K562 (cell line): ENCODE measurements around the gene RBP3. TPM values are rescaled to one million over a fixed set of nuclear protein-coding genes. Genes with fewer than 3 reads are reported as not detected.

Experiments
- ATAC-seq: fragments of 200-7000 bp; cut with Tn5 transposase; 3 replicates; pipeline ENCODE4 v1.9.1; 2020; ENCODE audit warnings: moderate library complexity
- BruUV-seq: library from RNA; stranded (reverse); fragments of 400-500 nt; replicated peaks from 2 replicates; lab custom pipeline; 2021; lab: Mats Ljungman, UMichigan
- CTCF ChIA-PET: fragments of 300-600 bp; formaldehyde crosslinking; extraction: SDS; loops from one replicate; lab custom pipeline; 2021; ENCODE audit warnings: low intra/inter-chr PET ratio; lab: Yijun Ruan, JAX
- POLR2A ChIA-PET: fragments of 300-600, 350-650 bp; sonication (Branson Sonifier 250); formaldehyde crosslinking; extraction: SDS; loops from one replicate; lab custom pipeline; 2021; ENCODE audit warnings: antibody characterized with exemption, inconsistent platforms; lab: Yijun Ruan, JAX
- DNase-seq, 4 experiments: peaks; one replicate each; pipeline versions ENCODE4 v3.0.0 to v3.0.0-alpha.2; 2011 to 2018; ENCODE audit warnings: low spot score in 3 of 4, mixed read lengths in 3 of 4; ENCODE audit errors: extremely low read depth in 1 of 4
- FAIRE-seq: peaks from 2 replicates; lab custom pipeline; 2011; peaks lifted over from hg19 to GRCh38; lab: Jason Lieb, UNC
- H2AFZ ChIP-seq: 2 replicates; pipeline ENCODE4 v1.6.0; 2011; ENCODE audit warnings: low read depth, low read length, control low read depth, inconsistent platforms
- H3K27ac ChIP-seq: fragments of 200-600 bp; 3 replicates; pipeline ENCODE4 v1.8.0; 2011; ENCODE audit warnings: low read depth, mild to moderate bottlenecking, control low read depth, inconsistent platforms, low read length, moderate library complexity, mixed read lengths; ENCODE audit errors: extremely low read depth
- H3K27me3 ChIP-seq, 2 experiments: fragments of 300-600 bp in 1 of 2; 2 replicates in 1 of 2; 3 replicates in 1 of 2; pipeline versions ENCODE4 v1.6.0 to v1.8.0; 2011; ENCODE audit warnings: inconsistent platforms in 2 of 2, low read length in 2 of 2, mild to moderate bottlenecking in 1 of 2, mixed read lengths in 1 of 2, moderate library complexity in 1 of 2; ENCODE audit not compliant: control insufficient read depth in 2 of 2, insufficient read depth in 2 of 2
- H3K36me3 ChIP-seq: fragments of 300-600 bp; 3 replicates; pipeline ENCODE4 v1.8.0; 2011; ENCODE audit warnings: mild to moderate bottlenecking, low read length, inconsistent platforms; ENCODE audit not compliant: control insufficient read depth, insufficient read depth
- H3K4me1 ChIP-seq, 2 experiments: fragments of 200-600 bp in 1 of 2; replicated peaks in 1 of 2; 2 replicates in 1 of 2; 3 replicates in 1 of 2; pipeline versions ENCODE4 v1.5.1 to v1.8.0; 2011; ENCODE audit warnings: inconsistent platforms in 2 of 2, low read length in 2 of 2, mild to moderate bottlenecking in 1 of 2, mixed read lengths in 1 of 2, moderate library complexity in 1 of 2; ENCODE audit not compliant: control insufficient read depth in 2 of 2, insufficient read depth in 2 of 2
- H3K4me2 ChIP-seq: 2 replicates; pipeline ENCODE4 v1.6.1; 2011; ENCODE audit warnings: low read length, control low read depth, inconsistent platforms, mixed read lengths; ENCODE audit not compliant: insufficient read depth
- H3K4me3 ChIP-seq: fragments of 200-600 bp; sonication (generic), shearing (Covaris generic); 2 replicates; pipeline ENCODE4 v1.5.1; 2016; ENCODE audit warnings: control low read depth, inconsistent platforms
- H3K79me2 ChIP-seq: fragments of 200-600 bp; 3 replicates; pipeline ENCODE4 v1.8.0; 2011; ENCODE audit warnings: low read length, inconsistent platforms; ENCODE audit not compliant: control insufficient read depth, insufficient read depth
- H3K9ac ChIP-seq, 2 experiments: 2 replicates each; pipeline versions ENCODE4 v1.6.0 to v1.6.1; 2011; ENCODE audit warnings: low read depth in 2 of 2, low read length in 2 of 2, control low read depth in 1 of 2, inconsistent platforms in 1 of 2, mild to moderate bottlenecking in 1 of 2, mixed read lengths in 1 of 2; ENCODE audit not compliant: insufficient read depth in 1 of 2
- H3K9me1 ChIP-seq: one replicate; pipeline ENCODE4 v1.6.0; 2011; ENCODE audit warnings: inconsistent platforms, mild to moderate bottlenecking, low read length, moderate library complexity; ENCODE audit not compliant: control insufficient read depth, insufficient read depth
- H3K9me3 ChIP-seq: replicated peaks from 2 replicates; pipeline ENCODE4 v1.5.1; 2011; ENCODE audit warnings: low read depth, low read length, inconsistent platforms; ENCODE audit not compliant: control insufficient read depth, insufficient read depth
- H4K20me1 ChIP-seq: replicated peaks from 2 replicates; pipeline ENCODE4 v1.6.1; 2011; ENCODE audit warnings: low read length, inconsistent platforms, mixed read lengths; ENCODE audit not compliant: control insufficient read depth, insufficient read depth
- ADNP ChIP-seq: fragments of 200-800 bp; sonication (Bioruptor generic); IDR thresholded peaks from 2 replicates; pipeline ENCODE4 v1.6.1; 2016; ENCODE audit warnings: missing genetic modification characterization, missing compliant biosample characterization
- ARID3B ChIP-seq: fragments of 250-450 bp; sonication (Bioruptor Pico); IDR thresholded peaks from 2 replicates; pipeline ENCODE4 v1.4.0; 2020; ENCODE audit warnings: borderline replicate concordance
- ARID4B ChIP-seq: sonication (generic); formaldehyde crosslinking; IDR thresholded peaks from 2 replicates; pipeline ENCODE4 v1.8.0; 2022; ENCODE audit warnings: mild to moderate bottlenecking, missing genetic modification reagents
- ELF4 ChIP-seq: fragments of 450-650 bp; formaldehyde crosslinking; IDR thresholded peaks from 2 replicates; pipeline ENCODE4 v1.4.0; 2022; ENCODE audit warnings: missing genetic modification characterization
- FOXA1 ChIP-seq: fragments of 450-650 bp; IDR thresholded peaks from 2 replicates; pipeline ENCODE4 v1.6.1; 2016; ENCODE audit warnings: mild to moderate bottlenecking, borderline replicate concordance
- KDM5B ChIP-seq: fragments of 200-600 bp; sonication (generic); IDR thresholded peaks from 2 replicates; pipeline ENCODE4 v1.6.1; 2012; ENCODE audit warnings: low read depth, mild to moderate bottlenecking, moderate library complexity, low read length, control low read depth, inconsistent platforms; ENCODE audit not compliant: insufficient replicate concordance
- NFATC3 ChIP-seq: fragments of 450-650 bp; IDR thresholded peaks from 2 replicates; pipeline ENCODE4 v1.6.1; 2017; ENCODE audit warnings: mild to moderate bottlenecking
- NUFIP1 ChIP-seq: fragments of 450-650 bp; IDR thresholded peaks from 2 replicates; pipeline ENCODE4 v1.6.1; 2018; ENCODE audit not compliant: partially characterized antibody
- POU5F1 ChIP-seq: fragments of 150-350 bp; IDR thresholded peaks from 2 replicates; pipeline ENCODE4 v1.6.1; 2014; ENCODE audit warnings: borderline replicate concordance, low read length, low read depth, mild to moderate bottlenecking; ENCODE audit not compliant: partially characterized antibody
- RBBP5 ChIP-seq: fragments of 200-600 bp; sonication (generic); IDR thresholded peaks from 2 replicates; pipeline ENCODE4 v1.6.1; 2012; ENCODE audit warnings: borderline replicate concordance, mild to moderate bottlenecking, low read length, control low read depth, inconsistent platforms; ENCODE audit not compliant: insufficient read depth, poor library complexity, severe bottlenecking
- TAF15 ChIP-seq: fragments of 200-400 bp; formaldehyde crosslinking; IDR thresholded peaks from 2 replicates; pipeline ENCODE4 v1.6.1; 2017; ENCODE audit warnings: mild to moderate bottlenecking, low read depth, low read length, moderate library complexity
- ZBTB8A ChIP-seq: fragments of 450-650 bp; IDR thresholded peaks from 2 replicates; pipeline ENCODE4 v1.6.1; 2018; ENCODE audit warnings: mild to moderate bottlenecking, moderate library complexity; ENCODE audit not compliant: partially characterized antibody
- ZNF324 ChIP-seq: fragments of 250-450 bp; sonication (Bioruptor Pico); IDR thresholded peaks from 2 replicates; pipeline ENCODE4 v1.4.0; 2020; ENCODE audit warnings: mild to moderate bottlenecking
- ZNF695 ChIP-seq: fragments of 450-650 bp; formaldehyde crosslinking; IDR thresholded peaks from 2 replicates; pipeline ENCODE4 v1.4.0; 2020; ENCODE audit warnings: mild to moderate bottlenecking, moderate library complexity
- WGBS: fragments of 100-300 bp; shearing (Covaris generic); methylation state at CpG from one replicate; pipeline ENCODE4 v1.1.6; 2016; ENCODE audit warnings: low coverage, mixed read lengths; ENCODE audit not compliant: insufficient coverage; ENCODE audit errors: missing lambda C conversion rate; 5-methylcytosine and 5-hydroxymethylcytosine counted together
- in situ Hi-C: fragments of 300-500 bp; cut with MboI; formaldehyde crosslinking; loops from 4 replicates; pipeline ENCODE4 v1.15.0; 2018; ENCODE audit warnings: inconsistent platforms, mixed read lengths
- intact Hi-C: fragments of 100-400 bp; cut with micrococcal nuclease; formaldehyde crosslinking; loops from 2 replicates; pipeline ENCODE4 v1.14.2; 2022
- polyA plus RNA-seq, 8 experiments: library from polyadenylated mRNA; depleted of rRNA in 4 of 8; stranded (reverse) in 5 of 8; unstranded in 3 of 8; fragments of >200 nt; fragmentation: Nextera tagmentation in 2 of 8; fragmentation: Illumina TruSeq in 1 of 8; extraction: Ambion mirVana in 2 of 8; extraction: Trizol in 1 of 8; gene quantifications; 2 replicates each; pipeline versions ENCODE4 v1.2.1 to v1.2.3, GENCODE V29; 2011 to 2014; ENCODE audit warnings: inconsistent platforms in 1 of 8, missing spikeins in 1 of 8
- total RNA-seq, 7 experiments: library from RNA; depleted of rRNA in 6 of 7; stranded (reverse); fragments of >200 nt in 6 of 7; fragmentation: Illumina TruSeq in 2 of 7; extraction: Trizol in 2 of 7; gene quantifications; 2 replicates each; pipeline versions ENCODE4 v1.2.1 to v1.2.3, GENCODE V29; 2011 to 2021; ENCODE audit warnings: low replicate concordance in 1 of 7
- TF ChIP-seq, protein P1 (sequence below), 2 experiments: fragments of 450-650 bp; IDR thresholded peaks; 2 replicates each; pipeline ENCODE4 v1.6.1; 2016

The RBP3 gene
- total and polyA plus RNA-seq, 9 of the 15 experiments (the other 6 are each of a cell fraction or from before 2014, with no cell fraction given): not detected

DNA sequence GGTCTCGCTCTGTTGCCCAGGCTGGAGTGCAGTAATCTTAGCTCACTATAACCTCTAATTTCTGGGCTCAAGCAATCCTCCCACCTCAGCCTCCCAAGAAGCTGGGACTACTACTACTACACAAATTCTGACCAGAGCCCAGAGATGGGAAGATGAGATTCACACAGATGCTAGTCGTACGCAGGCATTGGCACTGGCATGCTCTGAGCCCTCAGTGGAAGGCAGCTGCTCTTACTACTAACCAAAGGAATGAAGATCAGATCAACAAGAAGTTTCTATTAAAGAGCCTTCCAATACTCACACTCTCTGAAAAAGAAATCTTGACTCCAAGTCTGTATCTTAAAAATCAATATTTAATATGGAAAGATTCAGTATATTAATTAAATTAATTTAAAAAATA, 15.2 kb upstream of the RBP3 start:
- Histone ChIP-seq H3K36me3 (no peaks in the 10 kb centered on the region), H4K20me1 (no peaks in the 10 kb centered on the region), H3K4me3 (no peak overlapping the region), H3K9ac (no peak overlapping the region), H3K4me2 (no peak overlapping the region), H3K27me3 (no peaks in the 10 kb centered on the region; a peak in 1 of 5 replicates), H3K79me2 (no peaks in the 10 kb centered on the region), H3K9me3 (no peaks in the 10 kb centered on the region), H3K9me1 (no peaks in the 10 kb centered on the region), H3K4me1 (peaks cover 24 to 34% of the 10 kb centered on the region in 2 experiments), H2AFZ (no peak overlapping the region), H3K27ac (no peak overlapping the region)
- intact Hi-C loops: no loop called here
- 56% methylated on average over 3 of the region's 3 CpGs for WGBS
- ChIA-PET CTCF (no interaction called here), POLR2A (interaction anchor here (0.6 to 2.2 kb wide), 2 partner anchors 10 to 43 kb away, joined by 4 to 11 read pairs; no protein-coding TSS in a partner anchor)
- in situ Hi-C loops: no loop called here
- no peak for ATAC-seq
- no TSS peak for BruUV-seq
- no peak for FAIRE-seq
- no peak for DNase-seq
- no peak for TF ChIP-seq ZNF695 (CRISPR knock-in tag)
- TF ChIP-seq TAF15: no peak
- TF ChIP-seq POU5F1: no peak
- TF ChIP-seq ARID3B (CRISPR knock-in tag): no peak
- TF ChIP-seq NUFIP1: no peak
- TF ChIP-seq ADNP (tag): no peak
- TF ChIP-seq, protein P1, sequence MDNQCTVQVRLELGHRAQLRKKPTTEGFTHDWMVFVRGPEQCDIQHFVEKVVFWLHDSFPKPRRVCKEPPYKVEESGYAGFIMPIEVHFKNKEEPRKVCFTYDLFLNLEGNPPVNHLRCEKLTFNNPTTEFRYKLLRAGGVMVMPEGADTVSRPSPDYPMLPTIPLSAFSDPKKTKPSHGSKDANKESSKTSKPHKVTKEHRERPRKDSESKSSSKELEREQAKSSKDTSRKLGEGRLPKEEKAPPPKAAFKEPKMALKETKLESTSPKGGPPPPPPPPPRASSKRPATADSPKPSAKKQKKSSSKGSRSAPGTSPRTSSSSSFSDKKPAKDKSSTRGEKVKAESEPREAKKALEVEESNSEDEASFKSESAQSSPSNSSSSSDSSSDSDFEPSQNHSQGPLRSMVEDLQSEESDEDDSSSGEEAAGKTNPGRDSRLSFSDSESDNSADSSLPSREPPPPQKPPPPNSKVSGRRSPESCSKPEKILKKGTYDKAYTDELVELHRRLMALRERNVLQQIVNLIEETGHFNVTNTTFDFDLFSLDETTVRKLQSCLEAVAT (IDR thresholded peaks at IDR 0.05): no peak
- TF ChIP-seq KDM5B: no peak
- no peak for TF ChIP-seq NFATC3
- TF ChIP-seq FOXA1: no peak
- no peak for TF ChIP-seq ARID4B
- TF ChIP-seq RBBP5: no peak
- no peak for TF ChIP-seq ZNF324 (CRISPR knock-in tag)
- TF ChIP-seq ELF4 (CRISPR knock-in tag): no peak
- TF ChIP-seq ZBTB8A: no peak
